Neural progenitor cell (in vitro differentiated cells): Measurements from ENCODE around the gene MAFB.

Experiments used
- CTCF ChIP-seq: fragments of 200-600 bp; sonication (generic); IDR thresholded peaks from 2 replicates; pipeline ENCODE4 v1.5.1; 2017; ENCODE audit warnings: antibody characterized with exemption, mild to moderate bottlenecking
- EZH2 ChIP-seq: fragments of 200-600 bp; sonication (generic); IDR thresholded peaks from 2 replicates; pipeline ENCODE4 v1.6.1; 2017; ENCODE audit warnings: antibody characterized with exemption, mild to moderate bottlenecking, moderate library complexity
- EZH2phosphoT487 ChIP-seq: fragments of 200-600 bp; sonication (generic); IDR thresholded peaks from 2 replicates; pipeline ENCODE4 v1.6.1; 2017; ENCODE audit warnings: antibody characterized with exemption

GRCh38 chr20:40714109-40714508 lies 25.1 kb upstream of the MAFB start:
- no peak for TF ChIP-seq CTCF
- TF ChIP-seq EZH2phosphoT487, result no peak
- no peak for TF ChIP-seq EZH2
